ENCODE data around the gene CCDC88C. TPM values are rescaled to one million over a fixed set of nuclear protein-coding genes. Genes with fewer than 3 reads are reported as not detected.

CCDC88C gene
- total and polyA plus RNA-seq, 2 donors: 25.6 to 47.4 TPM

- H3K9me3 ChIP-seq (ENCODE audit: control insufficient read depth in 2 of 2, insufficient read depth in 1 of 2, low read length in 1 of 2): peaks cover 0 to 7% of the 10 kb centered on the region in 2 donors
- H3K27me3 ChIP-seq (ENCODE audit: control insufficient read depth in 2 of 2, insufficient read depth in 1 of 2, low read length in 1 of 2): peaks cover 8 to 22% of the 10 kb centered on the region in 2 donors
- 94% methylated on average over 7 of the region's 7 CpGs for WGBS
- no peak for DNase-seq (ENCODE audit: low read depth in 6 of 9, low spot score in 9 of 9)
- peaks cover 0 to 5% of the 10 kb centered on the region in 2 donors for H3K36me3 ChIP-seq (ENCODE audit: control insufficient read depth in 2 of 2, insufficient read depth in 2 of 2, low read length in 1 of 2)
- peaks cover 5 to 20% of the 10 kb centered on the region in 2 donors for H3K4me1 ChIP-seq (ENCODE audit: control insufficient read depth in 2 of 2, insufficient read depth in 2 of 2, low read length in 2 of 2)
- H3K4me3 ChIP-seq (ENCODE audit: low read length in 2 of 2): no peak overlapping the region
- peak overlapping the region in 1 of 2 donors; percentile 46 for H3K27ac ChIP-seq (ENCODE audit: low read depth in 1 of 2, low read length in 1 of 2)
Observed at GRCh38 chr14:91265404-91265803, 152.2 kb downstream of the CCDC88C start.

GRCh38 chr14:91264151-91265150, 153.2 kb downstream of the CCDC88C start:
- Histone ChIP-seq H3K9me3 (ENCODE audit: control insufficient read depth in 2 of 2, insufficient read depth in 1 of 2, low read length in 1 of 2) (peaks cover 0 to 7% of the 10 kb centered on the region in 2 donors), H3K27me3 (ENCODE audit: control insufficient read depth in 2 of 2, insufficient read depth in 1 of 2, low read length in 1 of 2) (peaks cover 8 to 22% of the 10 kb centered on the region in 2 donors), H3K27ac (ENCODE audit: low read depth in 1 of 2, low read length in 1 of 2) (peak overlapping the region in 1 of 2 donors; percentile 46), H3K36me3 (ENCODE audit: control insufficient read depth in 2 of 2, insufficient read depth in 2 of 2, low read length in 1 of 2) (no peaks in the 10 kb centered on the region), H3K4me3 (ENCODE audit: low read length in 2 of 2) (peak overlapping the region in 1 of 2 donors; percentile 18), H3K4me1 (ENCODE audit: control insufficient read depth in 2 of 2, insufficient read depth in 2 of 2, low read length in 2 of 2) (peaks cover 5 to 20% of the 10 kb centered on the region in 2 donors)
- WGBS: 13% methylated on average over 69 of the region's 69 CpGs
- no peak for DNase-seq (ENCODE audit: low read depth in 6 of 9, low spot score in 9 of 9)

GRCh38 chr14:91263329-91263728, 154.3 kb downstream of the CCDC88C start:
- Histone ChIP-seq H3K4me3 (ENCODE audit: low read length in 2 of 2) (no peak overlapping the region), H3K4me1 (ENCODE audit: control insufficient read depth in 2 of 2, insufficient read depth in 2 of 2, low read length in 2 of 2) (peaks cover 5 to 20% of the 10 kb centered on the region in 2 donors), H3K9me3 (ENCODE audit: control insufficient read depth in 2 of 2, insufficient read depth in 1 of 2, low read length in 1 of 2) (peaks cover 0 to 7% of the 10 kb centered on the region in 2 donors), H3K27ac (ENCODE audit: low read depth in 1 of 2, low read length in 1 of 2) (no peak overlapping the region), H3K27me3 (ENCODE audit: control insufficient read depth in 2 of 2, insufficient read depth in 1 of 2, low read length in 1 of 2) (peaks cover 8 to 22% of the 10 kb centered on the region in 2 donors), H3K36me3 (ENCODE audit: control insufficient read depth in 2 of 2, insufficient read depth in 2 of 2, low read length in 1 of 2) (no peaks in the 10 kb centered on the region)
- 97% methylated on average over 2 of the region's 2 CpGs for whole genome bisulfite sequencing
- DNase-seq (ENCODE audit: low read depth in 6 of 9, low spot score in 9 of 9): no peak

GRCh38 chr14:91261986-91262549, 155.6 kb downstream of the CCDC88C start:
- Histone ChIP-seq H3K27me3 (ENCODE audit: control insufficient read depth in 2 of 2, insufficient read depth in 1 of 2, low read length in 1 of 2) (peaks cover 8 to 22% of the 10 kb centered on the region in 2 donors), H3K4me1 (ENCODE audit: control insufficient read depth in 2 of 2, insufficient read depth in 2 of 2, low read length in 2 of 2) (peaks cover 12 to 31% of the 10 kb centered on the region in 2 donors), H3K4me3 (ENCODE audit: low read length in 2 of 2) (no peak overlapping the region), H3K9me3 (ENCODE audit: control insufficient read depth in 2 of 2, insufficient read depth in 1 of 2, low read length in 1 of 2) (peaks cover 0 to 7% of the 10 kb centered on the region in 2 donors), H3K36me3 (ENCODE audit: control insufficient read depth in 2 of 2, insufficient read depth in 2 of 2, low read length in 1 of 2) (no peaks in the 10 kb centered on the region), H3K27ac (ENCODE audit: low read depth in 1 of 2, low read length in 1 of 2) (no peak overlapping the region)
- WGBS: 93% methylated on average over 11 of the region's 11 CpGs
- no peak for DNase-seq (ENCODE audit: low read depth in 6 of 9, low spot score in 9 of 9)

GRCh38 chr14:91261115-91261514, 156.5 kb downstream of the CCDC88C start:
- 52% methylated on average over 5 of the region's 5 CpGs for WGBS
- Histone ChIP-seq H3K27ac (ENCODE audit: low read depth in 1 of 2, low read length in 1 of 2) (no peak overlapping the region), H3K4me1 (ENCODE audit: control insufficient read depth in 2 of 2, insufficient read depth in 2 of 2, low read length in 2 of 2) (peaks cover 12 to 32% of the 10 kb centered on the region in 2 donors), H3K27me3 (ENCODE audit: control insufficient read depth in 2 of 2, insufficient read depth in 1 of 2, low read length in 1 of 2) (peaks cover 8 to 22% of the 10 kb centered on the region in 2 donors), H3K9me3 (ENCODE audit: control insufficient read depth in 2 of 2, insufficient read depth in 1 of 2, low read length in 1 of 2) (peaks cover 0 to 7% of the 10 kb centered on the region in 2 donors), H3K4me3 (ENCODE audit: low read length in 2 of 2) (no peak overlapping the region), H3K36me3 (ENCODE audit: control insufficient read depth in 2 of 2, insufficient read depth in 2 of 2, low read length in 1 of 2) (no peaks in the 10 kb centered on the region)
- DNase-seq (ENCODE audit: low read depth in 6 of 9, low spot score in 9 of 9): peak in 1 of 9 donors; percentile 35

GRCh38 chr14:91258876-91259275, 158.7 kb downstream of the CCDC88C start:
- Histone ChIP-seq H3K27me3 (ENCODE audit: control insufficient read depth in 2 of 2, insufficient read depth in 1 of 2, low read length in 1 of 2) (peaks cover 0 to 9% of the 10 kb centered on the region in 2 donors), H3K4me3 (ENCODE audit: low read length in 2 of 2) (no peak overlapping the region), H3K9me3 (ENCODE audit: control insufficient read depth in 2 of 2, insufficient read depth in 1 of 2, low read length in 1 of 2) (peaks cover 0 to 7% of the 10 kb centered on the region in 2 donors), H3K4me1 (ENCODE audit: control insufficient read depth in 2 of 2, insufficient read depth in 2 of 2, low read length in 2 of 2) (peaks cover 18 to 37% of the 10 kb centered on the region in 2 donors), H3K27ac (ENCODE audit: low read depth in 1 of 2, low read length in 1 of 2) (no peak overlapping the region), H3K36me3 (ENCODE audit: control insufficient read depth in 2 of 2, insufficient read depth in 2 of 2, low read length in 1 of 2) (no peaks in the 10 kb centered on the region)
- 99% methylated on average over 3 of the region's 3 CpGs for WGBS
- DNase-seq (ENCODE audit: low read depth in 6 of 9, low spot score in 9 of 9): no peak

- no peaks in the 10 kb centered on the region for H3K36me3 ChIP-seq (ENCODE audit: control insufficient read depth in 2 of 2, insufficient read depth in 2 of 2, low read length in 1 of 2)
- H3K4me1 ChIP-seq (ENCODE audit: control insufficient read depth in 2 of 2, insufficient read depth in 2 of 2, low read length in 2 of 2): peaks cover 24 to 41% of the 10 kb centered on the region in 2 donors
- 79% methylated on average over 16 of the region's 16 CpGs for WGBS
- no peak for DNase-seq (ENCODE audit: low read depth in 6 of 9, low spot score in 9 of 9)
- peak overlapping the region; percentile 6 to 12 for H3K27ac ChIP-seq (ENCODE audit: low read depth in 1 of 2, low read length in 1 of 2)
- H3K4me3 ChIP-seq (ENCODE audit: low read length in 2 of 2): no peak overlapping the region
- peaks cover 0 to 7% of the 10 kb centered on the region in 2 donors for H3K9me3 ChIP-seq (ENCODE audit: control insufficient read depth in 2 of 2, insufficient read depth in 1 of 2, low read length in 1 of 2)
- peaks cover 0 to 6% of the 10 kb centered on the region in 2 donors for H3K27me3 ChIP-seq (ENCODE audit: control insufficient read depth in 2 of 2, insufficient read depth in 1 of 2, low read length in 1 of 2)
Observed at GRCh38 chr14:91258011-91258618, 159.5 kb downstream of the CCDC88C start.

GRCh38 chr14:91257328-91258010, 160.2 kb downstream of the CCDC88C start:
- peak in 1 of 9 donors; percentile 33 for DNase-seq (ENCODE audit: low read depth in 6 of 9, low spot score in 9 of 9)

More at GRCh38 chr14:91257328-91258010, 160.2 kb downstream of the CCDC88C start:
- Histone ChIP-seq H3K4me1 (ENCODE audit: control insufficient read depth in 2 of 2, insufficient read depth in 2 of 2, low read length in 2 of 2) (peaks cover 28 to 48% of the 10 kb centered on the region in 2 donors), H3K36me3 (ENCODE audit: control insufficient read depth in 2 of 2, insufficient read depth in 2 of 2, low read length in 1 of 2) (no peaks in the 10 kb centered on the region), H3K27ac (ENCODE audit: low read depth in 1 of 2, low read length in 1 of 2) (peak overlapping the region; percentile 12 to 56), H3K4me3 (ENCODE audit: low read length in 2 of 2) (no peak overlapping the region), H3K27me3 (ENCODE audit: control insufficient read depth in 2 of 2, insufficient read depth in 1 of 2, low read length in 1 of 2) (peaks cover 0 to 12% of the 10 kb centered on the region in 2 donors), H3K9me3 (ENCODE audit: control insufficient read depth in 2 of 2, insufficient read depth in 1 of 2, low read length in 1 of 2) (peaks cover 0 to 7% of the 10 kb centered on the region in 2 donors)
- WGBS: 36% methylated on average over 8 of the region's 8 CpGs
